PC-3 (cell line): ENCODE results near the gene TCHP. TPM values are rescaled to one million over a fixed set of nuclear protein-coding genes. Genes with fewer than 3 reads are reported as not detected.
"Not testable (repeated sequence)": the region's sequence is repeated elsewhere in the genome, so short reads cannot be mapped to it uniquely, and the experiment has no call there.

ENCODE experiments used
- ATAC-seq: fragments of 200-7000 bp; cut with Tn5 transposase; 2 replicates; pipeline ENCODE4 v1.9.1; 2020; ENCODE audit warnings: mild to moderate bottlenecking, moderate library complexity
- BruUV-seq: library from RNA; stranded (reverse); fragments of 400-500 nt; replicated peaks from 2 replicates; lab custom pipeline; 2021; lab: Mats Ljungman, UMichigan
- CTCF ChIA-PET: fragments of 300-600 bp; sonication (Branson Sonifier 250); formaldehyde crosslinking; loops from one replicate; lab custom pipeline; 2022; ENCODE audit warnings: antibody characterized with exemption; lab: Charles Lee
- POLR2A ChIA-PET: fragments of 300-600 bp; sonication (Branson Sonifier 250); formaldehyde crosslinking; loops from one replicate; lab custom pipeline; 2022; ENCODE audit warnings: antibody characterized with exemption; ENCODE audit not compliant: unreplicated experiment; lab: Charles Lee
- DNase-seq: peaks from one replicate; pipeline ENCODE4 v3.0.0-alpha.2; 2015
- H2AFZ ChIP-seq: fragments of 300-600 bp; sonication (generic); 2 replicates; pipeline ENCODE4 v1.6.0; 2016; ENCODE audit warnings: antibody characterized with exemption, low read length
- H3F3A ChIP-seq: fragments of 300-600 bp; sonication (generic); one replicate; pipeline ENCODE4 v1.6.0; 2017; ENCODE audit warnings: antibody characterized with exemption, low read length, control low read depth, mild to moderate bottlenecking; ENCODE audit not compliant: unreplicated experiment
- H3K27ac ChIP-seq: fragments of 300-600 bp; sonication (generic); 2 replicates; pipeline ENCODE4 v1.5.1; 2016; ENCODE audit warnings: mild to moderate bottlenecking, low read length
- H3K27me3 ChIP-seq: fragments of 300-600 bp; sonication (generic); 2 replicates; pipeline ENCODE4 v1.6.1; 2016; ENCODE audit warnings: low read length, mixed read lengths
- H3K36me3 ChIP-seq: fragments of 300-600 bp; sonication (generic); 2 replicates; pipeline ENCODE4 v1.6.1; 2016; ENCODE audit warnings: low read depth, mixed run types, low read length, mixed read lengths
- H3K4me1 ChIP-seq: fragments of 300-600 bp; sonication (generic); 2 replicates; pipeline ENCODE4 v1.5.1; 2016; ENCODE audit warnings: low read length; ENCODE audit not compliant: insufficient read depth
- H3K4me2 ChIP-seq: fragments of 300-600 bp; sonication (generic); 2 replicates; pipeline ENCODE4 v1.6.0; 2016; ENCODE audit warnings: low read length
- H3K4me3 ChIP-seq: fragments of 300-600 bp; sonication (generic); 2 replicates; pipeline ENCODE4 v1.5.1; 2016; ENCODE audit warnings: mild to moderate bottlenecking, low read length, mixed read lengths
- H3K79me2 ChIP-seq: fragments of 300-600 bp; sonication (generic); 2 replicates; pipeline ENCODE4 v1.6.1; 2017; ENCODE audit warnings: low read length, mixed read lengths
- H3K9ac ChIP-seq: fragments of 300-600 bp; sonication (generic); 2 replicates; pipeline ENCODE4 v1.6.0; 2016; ENCODE audit warnings: mild to moderate bottlenecking, low read length
- H3K9me2 ChIP-seq: fragments of 300-600 bp; sonication (generic); replicated peaks from 2 replicates; pipeline ENCODE4 v1.6.1; 2016; ENCODE audit warnings: mixed run types, low read length, mixed read lengths
- H3K9me3 ChIP-seq: fragments of 300-600 bp; sonication (generic); 2 replicates; pipeline ENCODE4 v1.6.1; 2016; ENCODE audit warnings: low read length, mixed read lengths
- H4K20me1 ChIP-seq: fragments of 300-600 bp; sonication (generic); 2 replicates; pipeline ENCODE4 v1.6.1; 2016; ENCODE audit warnings: low read length, mixed read lengths
- EZH2 ChIP-seq: fragments of 300-600 bp; sonication (generic); IDR thresholded peaks from one replicate; pipeline ENCODE4 v1.6.1; 2017; ENCODE audit warnings: antibody characterized with exemption, mild to moderate bottlenecking, low read length; ENCODE audit not compliant: unreplicated experiment
- EZH2phosphoT487 ChIP-seq: fragments of 300-600 bp; sonication (generic); IDR thresholded peaks from 2 replicates; pipeline ENCODE4 v1.6.1; 2018; ENCODE audit warnings: mild to moderate bottlenecking, antibody characterized with exemption, low read length, borderline replicate concordance
- intact Hi-C: fragments of 100-400 bp; cut with micrococcal nuclease; formaldehyde crosslinking; loops from 2 replicates; pipeline ENCODE4 v1.9.0; 2023
- total RNA-seq: library from RNA; depleted of rRNA; stranded (reverse); fragments of >200 nt; gene quantifications from 2 replicates; pipeline ENCODE4 v1.2.3, GENCODE V29; 2014
- TF ChIP-seq, protein P1 (sequence below): fragments of 300-600 bp; sonication (generic); conservative IDR thresholded peaks from 2 replicates; pipeline ENCODE4 v1.5.1; 2017; ENCODE audit warnings: antibody characterized with exemption, low read depth, mild to moderate bottlenecking, low read length

The TCHP gene
- total RNA-seq, 1 experiment from 2014 or later: 21.6 TPM

DNA sequence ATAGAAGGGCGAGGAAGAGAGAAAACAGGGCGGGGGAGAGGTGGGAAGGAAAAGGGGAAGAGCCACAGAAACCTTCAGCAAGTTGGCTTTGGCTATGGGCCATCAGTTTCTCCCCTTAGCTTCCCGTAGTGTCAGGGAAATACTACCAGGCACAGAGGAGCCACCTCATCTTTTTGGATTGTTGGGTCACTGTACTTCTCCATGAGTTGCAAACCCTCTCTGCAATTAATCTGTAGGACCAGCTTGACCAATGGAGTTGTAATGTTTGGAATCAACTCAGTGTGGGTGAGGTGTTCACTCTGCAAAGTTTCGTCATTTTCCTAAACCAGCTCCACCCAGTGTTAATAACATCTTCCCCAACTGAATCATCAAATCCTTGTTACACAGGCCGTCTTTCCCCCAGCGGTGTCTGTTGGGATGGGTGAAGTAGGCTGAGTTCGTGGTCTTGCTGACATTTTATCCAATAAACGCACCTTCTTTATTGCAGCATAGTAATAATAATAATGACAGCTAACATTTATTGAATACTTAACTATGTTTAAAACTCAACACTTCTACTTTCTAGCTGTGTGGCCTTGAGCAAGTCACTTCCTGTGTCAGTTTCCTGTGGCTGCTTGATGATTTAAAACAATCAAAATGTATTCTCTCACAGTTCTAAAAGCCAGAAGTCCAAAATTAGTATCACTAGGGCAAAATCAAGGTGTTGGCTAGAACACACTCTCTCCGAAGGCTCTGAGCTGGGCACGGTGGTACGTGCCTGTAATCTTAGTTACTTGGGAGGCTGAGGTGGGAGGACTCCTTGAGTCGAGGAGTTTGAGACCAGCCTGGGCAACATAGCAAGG lies 11.7 kb upstream of the TCHP start:
- peak; percentile 89 for ATAC-seq
- H3K4me1 ChIP-seq: peaks cover 16% of the 10 kb centered on the region
- DNase-seq: peak; percentile 90
- ChIA-PET CTCF (interaction anchor here (0.6 kb wide), 2 partner anchors 10 to 36 kb away, joined by 3 to 5 read pairs; no protein-coding TSS in a partner anchor), POLR2A (interaction anchor here (0.6 to 0.8 kb wide), 2 partner anchors 13 to 284 kb away, joined by 4 to 9 read pairs; no protein-coding TSS in a partner anchor)
- peak overlapping the region; percentile 53 for H3K4me2 ChIP-seq
- no peak overlapping the region; the same call in 1 of the 2 replicates for H3K4me3 ChIP-seq
- no peaks in the 10 kb centered on the region for H3K36me3 ChIP-seq
- peak overlapping the region; percentile 73 for H3K27ac ChIP-seq
- TSS peak; percentile 65 for BruUV-seq
- H4K20me1 ChIP-seq: no peaks in the 10 kb centered on the region
- no peaks in the 10 kb centered on the region for H3K9me3 ChIP-seq
- no peak overlapping the region for H3K9ac ChIP-seq
- no peaks in the 10 kb centered on the region for H3K9me2 ChIP-seq
- H3F3A ChIP-seq: no peaks in the 10 kb centered on the region
- TF ChIP-seq, protein P1, sequence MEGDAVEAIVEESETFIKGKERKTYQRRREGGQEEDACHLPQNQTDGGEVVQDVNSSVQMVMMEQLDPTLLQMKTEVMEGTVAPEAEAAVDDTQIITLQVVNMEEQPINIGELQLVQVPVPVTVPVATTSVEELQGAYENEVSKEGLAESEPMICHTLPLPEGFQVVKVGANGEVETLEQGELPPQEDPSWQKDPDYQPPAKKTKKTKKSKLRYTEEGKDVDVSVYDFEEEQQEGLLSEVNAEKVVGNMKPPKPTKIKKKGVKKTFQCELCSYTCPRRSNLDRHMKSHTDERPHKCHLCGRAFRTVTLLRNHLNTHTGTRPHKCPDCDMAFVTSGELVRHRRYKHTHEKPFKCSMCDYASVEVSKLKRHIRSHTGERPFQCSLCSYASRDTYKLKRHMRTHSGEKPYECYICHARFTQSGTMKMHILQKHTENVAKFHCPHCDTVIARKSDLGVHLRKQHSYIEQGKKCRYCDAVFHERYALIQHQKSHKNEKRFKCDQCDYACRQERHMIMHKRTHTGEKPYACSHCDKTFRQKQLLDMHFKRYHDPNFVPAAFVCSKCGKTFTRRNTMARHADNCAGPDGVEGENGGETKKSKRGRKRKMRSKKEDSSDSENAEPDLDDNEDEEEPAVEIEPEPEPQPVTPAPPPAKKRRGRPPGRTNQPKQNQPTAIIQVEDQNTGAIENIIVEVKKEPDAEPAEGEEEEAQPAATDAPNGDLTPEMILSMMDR: no peak
- no peak for TF ChIP-seq EZH2phosphoT487
- no peak for TF ChIP-seq EZH2
- peak overlapping the region; percentile 62 for H2AFZ ChIP-seq
- H3K79me2 ChIP-seq: no peaks in the 10 kb centered on the region
- H3K27me3 ChIP-seq: no peaks in the 10 kb centered on the region
- intact Hi-C loops: no loop called here

DNA sequence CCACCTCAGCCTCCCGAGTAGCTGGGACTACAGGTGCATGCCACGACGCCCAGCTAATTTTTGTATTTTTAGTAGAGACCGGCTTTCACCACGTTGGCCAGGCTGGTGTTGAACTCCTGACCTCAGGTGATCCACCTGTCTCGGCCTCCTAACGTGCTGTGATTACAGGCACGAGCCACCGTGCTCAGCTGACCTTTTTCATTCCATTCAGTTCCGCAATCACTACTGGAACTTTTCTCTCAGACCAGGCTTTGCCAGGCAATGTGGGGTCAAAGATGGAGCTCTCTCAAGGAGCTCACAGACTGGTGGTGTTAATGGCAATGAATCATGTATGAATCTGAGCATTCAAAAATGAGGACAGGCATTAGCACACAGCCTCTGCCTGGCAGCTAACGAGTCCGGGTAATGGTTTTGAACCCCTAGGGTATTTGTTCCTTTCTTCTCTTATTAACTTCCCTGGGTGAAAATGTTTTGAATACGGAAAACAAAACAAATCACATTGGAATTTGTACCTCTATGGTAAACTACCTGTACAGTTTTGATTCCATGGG lies 9.4 kb upstream of the TCHP start:
- ChIA-PET CTCF (no interaction called here), POLR2A (no interaction called here)

DNA sequence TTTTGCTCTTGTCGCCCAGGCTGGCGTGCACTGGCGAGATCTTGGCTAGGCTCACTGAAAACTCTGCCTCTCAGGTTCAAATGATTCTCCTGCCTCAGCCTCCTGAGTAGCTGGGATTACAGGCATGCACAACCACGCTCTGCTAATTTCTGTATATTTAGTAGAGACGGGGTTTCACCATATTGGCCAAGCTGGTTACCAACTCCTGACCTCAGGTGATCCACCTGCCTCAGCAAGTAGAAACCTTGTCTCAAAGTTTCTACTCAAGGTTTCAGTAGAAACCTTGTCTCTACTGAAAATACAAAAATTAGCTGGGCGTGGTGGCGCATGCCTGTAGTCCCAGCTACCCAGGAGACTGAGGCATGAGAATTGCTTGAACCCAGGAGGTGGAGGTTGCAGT lies 8.3 kb upstream of the TCHP start:
- CTCF ChIA-PET, H3K36me3 ChIP-seq, H2AFZ ChIP-seq, H3K27ac ChIP-seq, H3K9me3 ChIP-seq, DNase-seq, H4K20me1 ChIP-seq, H3K79me2 ChIP-seq, H3K4me2 ChIP-seq, H3K9ac ChIP-seq, ATAC-seq, BruUV-seq, intact Hi-C loops, H3K4me3 ChIP-seq, POLR2A ChIA-PET, H3K27me3 ChIP-seq, H3K9me2 ChIP-seq, H3F3A ChIP-seq: not testable (repeated sequence)
- peaks cover 16% of the 10 kb centered on the region for H3K4me1 ChIP-seq

More for the DNA sequence above, 9.4 kb upstream of the TCHP start:
- H3K36me3 ChIP-seq: no peaks in the 10 kb centered on the region
- H3K9me2 ChIP-seq: no peaks in the 10 kb centered on the region
- no peak for ATAC-seq
- H3K4me3 ChIP-seq: no peak overlapping the region
- H2AFZ ChIP-seq: no peak overlapping the region
- H3K79me2 ChIP-seq: no peaks in the 10 kb centered on the region
- TF ChIP-seq, protein P1: no peak
- TF ChIP-seq EZH2phosphoT487 (no peak), EZH2 (no peak)
- H3K4me2 ChIP-seq: no peak overlapping the region
- intact Hi-C loops: no loop called here
- H4K20me1 ChIP-seq: no peaks in the 10 kb centered on the region
- H3K27ac ChIP-seq: no peak overlapping the region
- peaks cover 16% of the 10 kb centered on the region for H3K4me1 ChIP-seq
- H3K9me3 ChIP-seq: no peaks in the 10 kb centered on the region
- DNase-seq: no peak
- BruUV-seq: no TSS peak
- no peaks in the 10 kb centered on the region for H3F3A ChIP-seq
- H3K27me3 ChIP-seq: no peaks in the 10 kb centered on the region
- H3K9ac ChIP-seq: no peak overlapping the region
